ENCODE results near the gene NDUFS2.

DNA sequence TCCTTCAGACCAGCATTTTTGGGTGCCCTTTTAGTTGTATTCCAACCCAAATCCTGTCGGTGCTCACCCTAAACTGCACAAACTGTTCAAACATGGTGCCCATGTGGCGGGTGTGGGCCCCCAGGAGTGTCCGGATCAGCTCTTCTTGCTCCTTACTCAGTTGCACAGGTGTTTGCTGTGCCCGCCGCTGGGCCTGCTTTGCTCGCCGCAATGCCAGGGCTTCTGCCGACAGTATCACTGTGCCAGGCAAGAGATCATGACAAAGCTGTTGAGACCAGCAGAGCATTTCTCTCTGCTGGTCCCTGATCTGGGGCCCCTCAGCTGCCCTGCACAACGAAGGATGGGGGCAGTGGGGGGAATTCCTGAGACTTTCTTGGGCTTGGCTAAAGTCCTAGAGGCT, 30.9 kb downstream of the NDUFS2 start:
- TF ChIP-seq, protein P1, sequence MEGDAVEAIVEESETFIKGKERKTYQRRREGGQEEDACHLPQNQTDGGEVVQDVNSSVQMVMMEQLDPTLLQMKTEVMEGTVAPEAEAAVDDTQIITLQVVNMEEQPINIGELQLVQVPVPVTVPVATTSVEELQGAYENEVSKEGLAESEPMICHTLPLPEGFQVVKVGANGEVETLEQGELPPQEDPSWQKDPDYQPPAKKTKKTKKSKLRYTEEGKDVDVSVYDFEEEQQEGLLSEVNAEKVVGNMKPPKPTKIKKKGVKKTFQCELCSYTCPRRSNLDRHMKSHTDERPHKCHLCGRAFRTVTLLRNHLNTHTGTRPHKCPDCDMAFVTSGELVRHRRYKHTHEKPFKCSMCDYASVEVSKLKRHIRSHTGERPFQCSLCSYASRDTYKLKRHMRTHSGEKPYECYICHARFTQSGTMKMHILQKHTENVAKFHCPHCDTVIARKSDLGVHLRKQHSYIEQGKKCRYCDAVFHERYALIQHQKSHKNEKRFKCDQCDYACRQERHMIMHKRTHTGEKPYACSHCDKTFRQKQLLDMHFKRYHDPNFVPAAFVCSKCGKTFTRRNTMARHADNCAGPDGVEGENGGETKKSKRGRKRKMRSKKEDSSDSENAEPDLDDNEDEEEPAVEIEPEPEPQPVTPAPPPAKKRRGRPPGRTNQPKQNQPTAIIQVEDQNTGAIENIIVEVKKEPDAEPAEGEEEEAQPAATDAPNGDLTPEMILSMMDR (IDR thresholded peaks at IDR 0.05) = no peak
- TF ChIP-seq POLR2A (IDR thresholded peaks at IDR 0.05; ENCODE audit: low read depth) (no peak), POLR2AphosphoS5 (IDR thresholded peaks at IDR 0.05) (no peak), EP300 (IDR thresholded peaks at IDR 0.05) (no peak)
